Caco-2 (cell line): ENCODE measurements around the gene NLRP1. TPM values are rescaled to one million over a fixed set of nuclear protein-coding genes. Genes with fewer than 3 reads are reported as not detected.

Source experiments
- BruUV-seq: library from RNA; stranded (reverse); fragments of 400-500 nt; replicated peaks from 2 replicates; lab custom pipeline; 2021; lab: Mats Ljungman, UMichigan
- CTCF ChIA-PET: fragments of 300-600 bp; sonication (Branson Sonifier 250); formaldehyde crosslinking; loops from one replicate; lab custom pipeline; 2022; ENCODE audit warnings: antibody characterized with exemption; lab: Charles Lee
- POLR2A ChIA-PET: fragments of 300-600 bp; sonication (Branson Sonifier 250); formaldehyde crosslinking; loops from one replicate; lab custom pipeline; 2022; ENCODE audit warnings: antibody characterized with exemption; lab: Charles Lee
- DNase-seq, 2 experiments: peaks; one replicate each; pipeline versions ENCODE4 v3.0.0 to v3.0.0-alpha.2; 2020 to 2022
- H3K27me3 ChIP-seq: replicated peaks from 2 replicates; pipeline ENCODE4 v1.6.0; 2011; ENCODE audit warnings: low read length; ENCODE audit not compliant: control insufficient read depth, insufficient read depth
- H3K36me3 ChIP-seq: 2 replicates; pipeline ENCODE4 v1.5.1; 2011; ENCODE audit warnings: low read length; ENCODE audit not compliant: control insufficient read depth, insufficient read depth
- H3K4me1 ChIP-seq: fragments of 250-450 bp; sonication (Bioruptor Pico); 2 replicates; pipeline ENCODE4 v1.5.1; 2020; ENCODE audit warnings: mild to moderate bottlenecking
- H3K4me3 ChIP-seq: 2 replicates; pipeline ENCODE4 v1.5.1; 2011; ENCODE audit warnings: low read depth, mild to moderate bottlenecking, control low read depth, low read length
- H3K9me3 ChIP-seq: fragments of 250-450 bp; sonication (Bioruptor Pico); 2 replicates; pipeline ENCODE4 v1.5.1; 2020; ENCODE audit warnings: mild to moderate bottlenecking, moderate library complexity
- H3K27ac Mint-ChIP-seq: one replicate; pipeline ENCODE4 v1.8.0; 2022; ENCODE audit warnings: mixed read lengths; ENCODE audit not compliant: unreplicated experiment
- H3K27me3 Mint-ChIP-seq: one replicate; pipeline ENCODE4 v1.8.0; 2022; ENCODE audit warnings: mixed read lengths; ENCODE audit not compliant: insufficient read depth, unreplicated experiment
- H3K36me3 Mint-ChIP-seq: one replicate; pipeline ENCODE4 v1.8.0; 2022; ENCODE audit warnings: mild to moderate bottlenecking, mixed read lengths; ENCODE audit not compliant: insufficient read depth, unreplicated experiment
- H3K4me1 Mint-ChIP-seq: one replicate; pipeline ENCODE4 v1.8.0; 2022; ENCODE audit warnings: low read depth, mixed read lengths; ENCODE audit not compliant: unreplicated experiment
- H3K4me3 Mint-ChIP-seq: one replicate; pipeline ENCODE4 v1.8.0; 2022; ENCODE audit warnings: mild to moderate bottlenecking, moderate library complexity, mixed read lengths; ENCODE audit not compliant: unreplicated experiment
- H3K9me3 Mint-ChIP-seq: one replicate; pipeline ENCODE4 v1.8.0; 2022; ENCODE audit warnings: mixed read lengths; ENCODE audit not compliant: unreplicated experiment
- intact Hi-C: fragments of 100-400 bp; cut with micrococcal nuclease; formaldehyde crosslinking; loops from one replicate; pipeline ENCODE4 v1.10.0; 2022; ENCODE audit not compliant: unreplicated experiment
- total RNA-seq: library from RNA; stranded (reverse); gene quantifications from 2 replicates; pipeline ENCODE4 v1.2.3, GENCODE V29; 2022
- TF ChIP-seq, protein P1 (sequence below), 2 experiments: fragments of 200-600 bp in 1 of 2; IDR thresholded peaks; 1 replicate in 1 of 2; 2 replicates in 1 of 2; pipeline versions ENCODE4 v1.5.1 to v1.8.0; 2011 to 2022; ENCODE audit warnings: antibody characterized with exemption in 1 of 2, control low read depth in 1 of 2, inconsistent platforms in 1 of 2, low read depth in 1 of 2, low read length in 1 of 2, mild to moderate bottlenecking in 1 of 2, moderate library complexity in 1 of 2; ENCODE audit not compliant: insufficient read depth in 1 of 2, severe bottlenecking in 1 of 2, unreplicated experiment in 1 of 2

The NLRP1 gene
- total RNA-seq, 1 experiment from 2014 or later, result 0.09 TPM

DNA sequence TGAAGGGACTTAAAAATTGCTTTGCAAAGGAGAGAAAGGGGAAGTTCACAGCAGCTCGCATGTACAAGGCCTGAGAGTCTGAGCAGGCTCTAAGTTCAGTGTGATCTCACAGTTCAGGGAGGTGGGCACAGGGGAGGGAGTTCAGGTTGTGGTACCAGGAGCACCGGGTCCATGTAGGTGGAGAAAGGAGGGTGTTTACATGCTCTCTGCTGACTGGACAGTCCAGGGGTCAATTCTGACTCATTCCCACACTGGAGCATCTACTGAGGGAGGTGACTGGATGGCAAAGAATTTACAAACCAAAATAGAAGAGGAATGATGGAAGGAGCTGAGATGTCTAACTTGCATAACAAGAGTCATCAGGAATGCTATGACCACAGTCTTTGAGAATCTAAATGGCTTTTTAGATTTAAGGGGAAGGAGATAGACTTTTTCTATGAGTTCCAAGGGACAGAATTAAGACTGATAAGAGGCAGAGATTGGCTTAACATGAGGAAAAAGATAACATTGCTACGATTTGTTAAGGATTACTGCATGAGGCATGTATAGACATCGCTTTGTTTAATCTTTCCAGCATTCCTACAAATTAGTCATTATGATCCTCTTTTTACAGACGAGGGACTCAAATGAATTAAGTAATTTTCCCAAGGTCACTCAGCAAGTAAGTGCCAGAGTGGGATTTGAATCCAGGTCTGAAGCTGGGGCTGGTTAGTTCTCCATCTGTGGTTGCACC, 68.1 kb downstream of the NLRP1 start:
- Mint-ChIP-seq H3K4me3 (peak overlapping the region; percentile 38), H3K4me1 (peaks cover 6% of the 10 kb centered on the region), H3K9me3 (no peaks in the 10 kb centered on the region), H3K27ac (peak overlapping the region; percentile 59), H3K36me3 (no peaks in the 10 kb centered on the region), H3K27me3 (no peaks in the 10 kb centered on the region)
- no peaks in the 10 kb centered on the region for H3K36me3 ChIP-seq
- ChIA-PET CTCF (no interaction called here), POLR2A (interaction anchor here (1.1 kb wide), 1 partner anchor 30 kb away, joined by 8 read pairs; the partner anchor contains the start of genes DERL2 and MIS12)
- intact Hi-C loops, result no loop called here
- no peaks in the 10 kb centered on the region for H3K9me3 ChIP-seq
- TF ChIP-seq, protein P1, sequence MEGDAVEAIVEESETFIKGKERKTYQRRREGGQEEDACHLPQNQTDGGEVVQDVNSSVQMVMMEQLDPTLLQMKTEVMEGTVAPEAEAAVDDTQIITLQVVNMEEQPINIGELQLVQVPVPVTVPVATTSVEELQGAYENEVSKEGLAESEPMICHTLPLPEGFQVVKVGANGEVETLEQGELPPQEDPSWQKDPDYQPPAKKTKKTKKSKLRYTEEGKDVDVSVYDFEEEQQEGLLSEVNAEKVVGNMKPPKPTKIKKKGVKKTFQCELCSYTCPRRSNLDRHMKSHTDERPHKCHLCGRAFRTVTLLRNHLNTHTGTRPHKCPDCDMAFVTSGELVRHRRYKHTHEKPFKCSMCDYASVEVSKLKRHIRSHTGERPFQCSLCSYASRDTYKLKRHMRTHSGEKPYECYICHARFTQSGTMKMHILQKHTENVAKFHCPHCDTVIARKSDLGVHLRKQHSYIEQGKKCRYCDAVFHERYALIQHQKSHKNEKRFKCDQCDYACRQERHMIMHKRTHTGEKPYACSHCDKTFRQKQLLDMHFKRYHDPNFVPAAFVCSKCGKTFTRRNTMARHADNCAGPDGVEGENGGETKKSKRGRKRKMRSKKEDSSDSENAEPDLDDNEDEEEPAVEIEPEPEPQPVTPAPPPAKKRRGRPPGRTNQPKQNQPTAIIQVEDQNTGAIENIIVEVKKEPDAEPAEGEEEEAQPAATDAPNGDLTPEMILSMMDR (IDR thresholded peaks at IDR 0.05; ENCODE audit: insufficient read depth in 1 of 2, low read depth in 1 of 2, low read length in 1 of 2, severe bottlenecking in 1 of 2, unreplicated experiment in 1 of 2), result no peak
- DNase-seq, result peak; percentile 71 to 81
- H3K4me3 ChIP-seq, result no peak overlapping the region
- BruUV-seq, result no TSS peak
- H3K4me1 ChIP-seq, result peaks cover 8% of the 10 kb centered on the region
- no peaks in the 10 kb centered on the region for H3K27me3 ChIP-seq

DNA sequence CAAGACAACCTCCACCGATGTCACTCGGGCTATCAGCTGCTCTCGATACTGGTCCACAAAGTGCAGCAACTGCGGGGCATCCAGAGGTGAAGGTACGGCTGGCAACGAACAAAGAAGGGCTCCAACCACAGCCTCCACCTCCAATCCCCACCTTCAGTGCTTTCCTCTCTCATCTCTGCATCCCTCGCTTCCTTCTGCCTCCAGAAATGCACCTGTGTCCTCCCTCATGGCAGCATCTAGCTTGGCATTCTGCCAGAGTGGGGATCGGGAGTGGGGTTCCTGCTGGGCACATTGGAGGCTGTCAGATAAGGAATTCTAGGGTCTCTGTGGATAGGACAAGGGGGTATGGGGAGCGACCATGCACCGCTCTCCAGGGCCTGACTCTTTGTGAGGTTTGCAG, 69.3 kb downstream of the NLRP1 start:
- POLR2A ChIA-PET, result no interaction called here
- Histone ChIP-seq H3K4me1 (peaks cover 8% of the 10 kb centered on the region), H3K4me3 (no peak overlapping the region), H3K9me3 (no peaks in the 10 kb centered on the region), H3K36me3 (no peaks in the 10 kb centered on the region), H3K27me3 (no peaks in the 10 kb centered on the region)
- TF ChIP-seq, protein P1 (IDR thresholded peaks at IDR 0.05; ENCODE audit: insufficient read depth in 1 of 2, low read depth in 1 of 2, low read length in 1 of 2, severe bottlenecking in 1 of 2, unreplicated experiment in 1 of 2), result no peak
- H3K4me1 Mint-ChIP-seq, result peaks cover 6% of the 10 kb centered on the region
- intact Hi-C loops, result no loop called here
- no TSS peak for BruUV-seq
- H3K4me3 Mint-ChIP-seq, result no peak overlapping the region
- CTCF ChIA-PET, result no interaction called here
- no peaks in the 10 kb centered on the region for H3K27me3 Mint-ChIP-seq
- H3K27ac Mint-ChIP-seq, result no peak overlapping the region
- DNase-seq, result no peak
- H3K36me3 Mint-ChIP-seq, result no peaks in the 10 kb centered on the region
- H3K9me3 Mint-ChIP-seq, result no peaks in the 10 kb centered on the region

DNA sequence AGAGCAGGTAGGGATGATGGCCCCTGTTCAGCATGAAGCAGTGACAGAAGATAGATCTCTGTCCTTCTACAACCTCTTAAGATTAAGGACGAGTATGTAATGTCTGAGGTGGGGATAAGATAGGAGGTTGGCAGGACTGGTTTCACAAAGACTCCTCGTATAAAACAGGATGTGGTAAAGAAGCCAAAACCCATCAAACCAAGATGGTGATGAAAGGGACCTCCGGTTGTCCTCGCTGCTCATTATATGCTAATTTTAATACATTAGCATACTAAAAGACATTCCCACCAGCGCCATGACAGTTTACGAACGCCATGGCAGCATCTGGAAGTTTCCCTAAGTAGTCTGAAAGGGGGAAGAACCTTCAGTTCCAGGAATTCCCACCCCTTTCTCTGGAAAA, 70.7 kb downstream of the NLRP1 start:
- Histone ChIP-seq H3K27me3 (no peaks in the 10 kb centered on the region), H3K9me3 (no peaks in the 10 kb centered on the region), H3K4me3 (no peak overlapping the region), H3K4me1 (peaks cover 8% of the 10 kb centered on the region), H3K36me3 (no peaks in the 10 kb centered on the region)
- Mint-ChIP-seq H3K27me3 (no peaks in the 10 kb centered on the region), H3K4me1 (peaks cover 6% of the 10 kb centered on the region), H3K4me3 (no peak overlapping the region), H3K9me3 (no peaks in the 10 kb centered on the region), H3K36me3 (no peaks in the 10 kb centered on the region), H3K27ac (no peak overlapping the region)
- TF ChIP-seq, protein P1 (IDR thresholded peaks at IDR 0.05; ENCODE audit: insufficient read depth in 1 of 2, low read depth in 1 of 2, low read length in 1 of 2, severe bottlenecking in 1 of 2, unreplicated experiment in 1 of 2), result no peak
- no peak for DNase-seq
- no TSS peak for BruUV-seq
- POLR2A ChIA-PET, result no interaction called here
- intact Hi-C loops, result no loop called here
- CTCF ChIA-PET, result no interaction called here
